ENCODE data around the gene AP1M1. TPM values are rescaled to one million over a fixed set of nuclear protein-coding genes. Genes with fewer than 3 reads are reported as not detected.

The AP1M1 gene
- total RNA-seq, 4 donors from 2014 or later, result 84.9 to 108 (median 88.4) TPM

- TF ChIP-seq CTCF (IDR thresholded peaks at IDR 0.05; ENCODE audit: low read depth), result no peak
These were observed 68.9 kb downstream of the AP1M1 start for GRCh38 chr19:16266586-16266942.

GRCh38 chr19:16268676-16269319, 71.1 kb downstream of the AP1M1 start:
- TF ChIP-seq CTCF (IDR thresholded peaks at IDR 0.05; ENCODE audit: low read depth), result no peak

- TF ChIP-seq CTCF (IDR thresholded peaks at IDR 0.05; ENCODE audit: low read depth), result no peak
These were observed 75.2 kb downstream of the AP1M1 start for GRCh38 chr19:16272945-16273344.

- no peak for TF ChIP-seq CTCF (IDR thresholded peaks at IDR 0.05; ENCODE audit: low read depth)
These were observed 76.7 kb downstream of the AP1M1 start for GRCh38 chr19:16274447-16274846.

GRCh38 chr19:16280306-16280705, 82.6 kb downstream of the AP1M1 start:
- no peak for TF ChIP-seq CTCF (IDR thresholded peaks at IDR 0.05; ENCODE audit: low read depth)

- TF ChIP-seq CTCF (IDR thresholded peaks at IDR 0.05; ENCODE audit: low read depth), result no peak
These were observed 84.0 kb downstream of the AP1M1 start for GRCh38 chr19:16281743-16282142.

- no peak for TF ChIP-seq CTCF (IDR thresholded peaks at IDR 0.05; ENCODE audit: low read depth)
These were observed 85.7 kb downstream of the AP1M1 start for GRCh38 chr19:16283210-16284061.

All from subcutaneous adipose tissue (tissue), 4 donors.